HepG2 (cell line): ENCODE measurements around the gene ANO4. TPM values are rescaled to one million over a fixed set of nuclear protein-coding genes. Genes with fewer than 3 reads are reported as not detected.

Experiments used
- AGO2 ChIP-seq: fragments of 200-400 bp; formaldehyde crosslinking; optimal IDR thresholded peaks from 2 replicates; pipeline ENCODE3; 2017; ENCODE audit warnings: mild to moderate bottlenecking, low read depth, low read length, moderate library complexity
- AHR ChIP-seq: IDR thresholded peaks from 2 replicates; pipeline ENCODE4 v1.6.1; 2018; ENCODE audit warnings: missing genetic modification reagents, missing compliant biosample characterization
- CHD2 ChIP-seq: IDR thresholded peaks from 2 replicates; pipeline ENCODE4 v1.6.1; 2011; ENCODE audit warnings: low read depth, low read length, improper control_type of control experiment
- CHD4 ChIP-seq: fragments of 200-600 bp; sonication (generic); IDR thresholded peaks from 2 replicates; pipeline ENCODE4 v1.7.0; 2017; ENCODE audit warnings: mild to moderate bottlenecking, low read length, borderline replicate concordance
- CREB1 ChIP-seq, 2 experiments: fragments of 450-650 bp in 1 of 2; IDR thresholded peaks; 2 replicates each; pipeline ENCODE4 v1.6.1; 2016 to 2017; ENCODE audit warnings: control low read depth in 1 of 2, mild to moderate bottlenecking in 1 of 2, missing compliant biosample characterization in 1 of 2, missing genetic modification characterization in 1 of 2
- DRAP1 ChIP-seq: IDR thresholded peaks from 2 replicates; pipeline ENCODE4 v1.6.1; 2016; ENCODE audit warnings: missing genetic modification reagents, missing compliant biosample characterization
- EZH2 ChIP-seq: conservative IDR thresholded peaks from 2 replicates; pipeline ENCODE4 v1.6.1; 2012; ENCODE audit warnings: mild to moderate bottlenecking, low read depth, low read length, moderate library complexity
- FOSL1 ChIP-seq: sonication (generic); formaldehyde crosslinking; IDR thresholded peaks from 2 replicates; pipeline ENCODE4 v1.9.0; 2021; ENCODE audit warnings: missing genetic modification reagents, borderline replicate concordance
- FOXJ3 ChIP-seq: sonication (generic); formaldehyde crosslinking; IDR thresholded peaks from 2 replicates; pipeline ENCODE4 v1.4.0; 2020; ENCODE audit warnings: missing genetic modification reagents, mild to moderate bottlenecking, borderline replicate concordance
- HMG20A ChIP-seq: IDR thresholded peaks from 2 replicates; pipeline ENCODE4 v1.6.1; 2016; ENCODE audit warnings: borderline replicate concordance
- KLF11 ChIP-seq: IDR thresholded peaks from 2 replicates; pipeline ENCODE4 v1.6.1; 2016; ENCODE audit warnings: missing compliant biosample characterization
- KMT2B ChIP-seq: IDR thresholded peaks from 2 replicates; pipeline ENCODE4 v1.6.1; 2016; ENCODE audit warnings: missing genetic modification reagents, missing compliant biosample characterization
- MBNL3 ChIP-seq: fragments of 250-450 bp; sonication (Bioruptor Pico); conservative IDR thresholded peaks from 2 replicates; pipeline ENCODE4 v1.8.0; 2022; ENCODE audit warnings: mild to moderate bottlenecking, inconsistent platforms
- MYNN ChIP-seq: sonication (generic); formaldehyde crosslinking; IDR thresholded peaks from 2 replicates; pipeline ENCODE4 v1.4.0; 2020; ENCODE audit warnings: mild to moderate bottlenecking, low read depth, missing genetic modification reagents
- NCOA1 ChIP-seq: sonication (generic); formaldehyde crosslinking; IDR thresholded peaks from 2 replicates; pipeline ENCODE4 v1.9.0; 2021; ENCODE audit warnings: missing genetic modification reagents
- PHF5A ChIP-seq: IDR thresholded peaks from one replicate; pipeline ENCODE4 v1.6.1; 2018; ENCODE audit warnings: low read depth, missing genetic modification reagents; ENCODE audit not compliant: unreplicated experiment
- PRMT3 ChIP-seq: sonication (generic); formaldehyde crosslinking; IDR thresholded peaks from 2 replicates; pipeline ENCODE4 v1.8.1; 2022; ENCODE audit warnings: low read depth, mild to moderate bottlenecking, moderate library complexity, missing genetic modification reagents, borderline replicate concordance
- RBM22 ChIP-seq: fragments of 200-400 bp; formaldehyde crosslinking; optimal IDR thresholded peaks from 2 replicates; pipeline ENCODE3; 2017; ENCODE audit warnings: mild to moderate bottlenecking, low read length, moderate library complexity
- SALL1 ChIP-seq: sonication (generic); formaldehyde crosslinking; IDR thresholded peaks from 2 replicates; pipeline ENCODE4 v1.8.0; 2022; ENCODE audit warnings: mild to moderate bottlenecking, missing genetic modification reagents
- SOX13 ChIP-seq, 3 experiments: fragments of 450-650 bp in 1 of 3; sonication (generic) in 1 of 3; formaldehyde crosslinking in 1 of 3; IDR thresholded peaks in 2 of 3; conservative IDR thresholded peaks in 1 of 3; 2 replicates each; pipeline versions ENCODE4 v1.5.0 to v1.6.1; 2016 to 2020; ENCODE audit warnings: antibody characterized with exemption in 1 of 3, mild to moderate bottlenecking in 1 of 3, missing compliant biosample characterization in 1 of 3, missing genetic modification reagents in 1 of 3, moderate library complexity in 1 of 3
- SYNCRIP ChIP-seq: fragments of 200-400 bp; formaldehyde crosslinking; IDR thresholded peaks from 2 replicates; pipeline ENCODE4 v1.6.1; 2018; ENCODE audit warnings: mild to moderate bottlenecking, low read depth, low read length; ENCODE audit not compliant: insufficient read depth
- WIZ ChIP-seq: sonication (generic); formaldehyde crosslinking; IDR thresholded peaks from 2 replicates; pipeline ENCODE4 v1.5.1; 2020; ENCODE audit warnings: mild to moderate bottlenecking, missing genetic modification reagents
- ZFP36L1 ChIP-seq: sonication (generic); formaldehyde crosslinking; IDR thresholded peaks from 2 replicates; pipeline ENCODE4 v1.8.0; 2022; ENCODE audit warnings: mild to moderate bottlenecking, missing genetic modification reagents, moderate library complexity
- ZNF496 ChIP-seq: sonication (generic); formaldehyde crosslinking; IDR thresholded peaks from 2 replicates; pipeline ENCODE4 v1.8.1; 2023; ENCODE audit warnings: mild to moderate bottlenecking, moderate library complexity, missing genetic modification reagents; ENCODE audit not compliant: insufficient replicate concordance
- ZNF737 ChIP-seq: sonication (generic); formaldehyde crosslinking; IDR thresholded peaks from 2 replicates; pipeline ENCODE4 v1.5.0; 2020; ENCODE audit warnings: missing genetic modification reagents, mild to moderate bottlenecking, borderline replicate concordance
- ZNF816 ChIP-seq: sonication (generic); formaldehyde crosslinking; IDR thresholded peaks from 2 replicates; pipeline ENCODE4 v1.8.0; 2022; ENCODE audit warnings: missing genetic modification reagents, mild to moderate bottlenecking, borderline replicate concordance
- polyA plus RNA-seq, 8 experiments: library from polyadenylated mRNA; depleted of rRNA in 3 of 8; stranded (reverse) in 7 of 8; unstranded in 1 of 8; fragments of >200 nt; fragmentation: Illumina TruSeq in 4 of 8; extraction: Trizol in 4 of 8; gene quantifications; 2 replicates each; pipeline versions ENCODE4 v1.2.1 to v1.2.3, GENCODE V29; 2011 to 2016; ENCODE audit warnings: low read depth in 4 of 8, missing spikeins in 1 of 8, mixed read lengths in 1 of 8; ENCODE audit not compliant: insufficient read depth in 1 of 8
- total RNA-seq, 5 experiments: library from RNA; depleted of rRNA; stranded (reverse); fragments of >200 nt; fragmentation: Illumina TruSeq; extraction: Trizol; gene quantifications; 2 replicates each; pipeline ENCODE4 v1.2.3, GENCODE V29; 2016; ENCODE audit warnings: low read depth in 1 of 5
- TF ChIP-seq, protein P1 (sequence below): sonication (generic); formaldehyde crosslinking; conservative IDR thresholded peaks from 2 replicates; pipeline ENCODE4 v1.4.0; 2020; ENCODE audit warnings: missing genetic modification reagents
- TF ChIP-seq, protein P2 (sequence below): sonication (generic); formaldehyde crosslinking; conservative IDR thresholded peaks from 2 replicates; pipeline ENCODE4 v1.5.0; 2020; ENCODE audit warnings: missing genetic modification reagents
- TF ChIP-seq, protein P3 (sequence below): sonication (generic); formaldehyde crosslinking; IDR thresholded peaks from 2 replicates; pipeline ENCODE4 v1.8.1; 2023; ENCODE audit warnings: missing genetic modification reagents, mild to moderate bottlenecking, borderline replicate concordance

The ANO4 gene
- total and polyA plus RNA-seq, 2 of the 13 experiments (the other 11 are each of a cell fraction or from before 2014, with no cell fraction given), result not detected

- no peak for TF ChIP-seq ZFP36L1 (CRISPR knock-in tag)
- peak; percentile 50; the same call in 1 of the 2 replicates for TF ChIP-seq SALL1 (CRISPR knock-in tag)
- no peak for TF ChIP-seq AHR (CRISPR knock-in tag)
- TF ChIP-seq WIZ (CRISPR knock-in tag), result peak; percentile 92
- TF ChIP-seq ZNF816, result 0 out of 2 replicates have a peak, but pooled peaks have one; percentile 36
- no peak for TF ChIP-seq MBNL3 (CRISPR knock-in tag)
- no peak for TF ChIP-seq ZNF496 (CRISPR knock-in tag)
- TF ChIP-seq SOX13 (IDR thresholded peaks at IDR 0.05), result no peak
- TF ChIP-seq SOX13 (CRISPR knock-in tag; conservative IDR thresholded peaks at IDR 0.05 in 1 of 2, IDR thresholded peaks at IDR 0.05 in 1 of 2), result 0 out of 4 replicates have a peak, but pooled peaks of 1 of the 2 experiments have one; percentile 24
- TF ChIP-seq CREB1 (IDR thresholded peaks at IDR 0.05), result no peak
- no peak for TF ChIP-seq CREB1 (CRISPR knock-in tag; IDR thresholded peaks at IDR 0.05)
- TF ChIP-seq, protein P1, sequence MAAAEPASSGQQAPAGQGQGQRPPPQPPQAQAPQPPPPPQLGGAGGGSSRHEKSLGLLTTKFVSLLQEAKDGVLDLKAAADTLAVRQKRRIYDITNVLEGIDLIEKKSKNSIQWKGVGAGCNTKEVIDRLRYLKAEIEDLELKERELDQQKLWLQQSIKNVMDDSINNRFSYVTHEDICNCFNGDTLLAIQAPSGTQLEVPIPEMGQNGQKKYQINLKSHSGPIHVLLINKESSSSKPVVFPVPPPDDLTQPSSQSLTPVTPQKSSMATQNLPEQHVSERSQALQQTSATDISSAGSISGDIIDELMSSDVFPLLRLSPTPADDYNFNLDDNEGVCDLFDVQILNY, result no peak
- TF ChIP-seq DRAP1 (CRISPR knock-in tag), result no peak
- no peak for TF ChIP-seq RBM22
- no peak for TF ChIP-seq PHF5A
- TF ChIP-seq KMT2B, result peak; percentile 59; the same call in 1 of the 2 replicates
- TF ChIP-seq EZH2, result no peak
- no peak for TF ChIP-seq CHD2
- TF ChIP-seq, protein P2, sequence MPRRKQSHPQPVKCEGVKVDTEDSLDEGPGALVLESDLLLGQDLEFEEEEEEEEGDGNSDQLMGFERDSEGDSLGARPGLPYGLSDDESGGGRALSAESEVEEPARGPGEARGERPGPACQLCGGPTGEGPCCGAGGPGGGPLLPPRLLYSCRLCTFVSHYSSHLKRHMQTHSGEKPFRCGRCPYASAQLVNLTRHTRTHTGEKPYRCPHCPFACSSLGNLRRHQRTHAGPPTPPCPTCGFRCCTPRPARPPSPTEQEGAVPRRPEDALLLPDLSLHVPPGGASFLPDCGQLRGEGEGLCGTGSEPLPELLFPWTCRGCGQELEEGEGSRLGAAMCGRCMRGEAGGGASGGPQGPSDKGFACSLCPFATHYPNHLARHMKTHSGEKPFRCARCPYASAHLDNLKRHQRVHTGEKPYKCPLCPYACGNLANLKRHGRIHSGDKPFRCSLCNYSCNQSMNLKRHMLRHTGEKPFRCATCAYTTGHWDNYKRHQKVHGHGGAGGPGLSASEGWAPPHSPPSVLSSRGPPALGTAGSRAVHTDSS (CRISPR knock-in tag), result no peak
- peak; percentile 81; the same call in 1 of the 2 replicates for TF ChIP-seq KLF11 (CRISPR knock-in tag)
- no peak for TF ChIP-seq HMG20A
- TF ChIP-seq AGO2, result no peak
- TF ChIP-seq, protein P3, sequence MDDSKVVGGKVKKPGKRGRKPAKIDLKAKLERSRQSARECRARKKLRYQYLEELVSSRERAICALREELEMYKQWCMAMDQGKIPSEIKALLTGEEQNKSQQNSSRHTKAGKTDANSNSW (CRISPR knock-in tag), result no peak
- TF ChIP-seq ZNF737 (CRISPR knock-in tag), result no peak
- no peak for TF ChIP-seq CHD4
- TF ChIP-seq NCOA1 (CRISPR knock-in tag), result no peak
- no peak for TF ChIP-seq SYNCRIP
- TF ChIP-seq PRMT3 (CRISPR knock-in tag), result no peak
- TF ChIP-seq FOSL1 (CRISPR knock-in tag), result no peak
- no peak for TF ChIP-seq FOXJ3 (CRISPR knock-in tag)
- TF ChIP-seq MYNN (CRISPR knock-in tag), result no peak
Observed at GRCh38 chr12:100826323-100826722, 31.7 kb downstream of the ANO4 start (continued).
